Activated CD4-positive, alpha-beta T cell treated with anti-CD3 and anti-CD28 coated beads, Interleukin-2, amount 10 ng/mL, durations not matched to agents 24 days and 14 days (primary cell): ENCODE data around the gene MECR. TPM values are rescaled to one million over a fixed set of nuclear protein-coding genes. Genes with fewer than 3 reads are reported as not detected.
"Not testable (repeated sequence)": the region's sequence is repeated elsewhere in the genome, so short reads cannot be mapped to it uniquely, and the experiment has no call there.

Experiments
- DNase-seq: peaks from one replicate; pipeline ENCODE4 v3.0.0; 2022
- H3K27ac Mint-ChIP-seq: one replicate; pipeline ENCODE4 v1.8.0; 2022; ENCODE audit warnings: mild to moderate bottlenecking, mixed read lengths
- H3K27me3 Mint-ChIP-seq: one replicate; pipeline ENCODE4 v1.8.0; 2022; ENCODE audit warnings: mixed read lengths
- H3K36me3 Mint-ChIP-seq: one replicate; pipeline ENCODE4 v1.8.0; 2022; ENCODE audit warnings: low read depth, mild to moderate bottlenecking, mixed read lengths
- H3K4me1 Mint-ChIP-seq: one replicate; pipeline ENCODE4 v1.8.0; 2021; ENCODE audit warnings: mixed read lengths
- H3K4me3 Mint-ChIP-seq: one replicate; pipeline ENCODE4 v1.8.0; 2022; ENCODE audit warnings: mild to moderate bottlenecking, moderate library complexity, mixed read lengths
- H3K9me3 Mint-ChIP-seq: one replicate; pipeline ENCODE4 v1.8.0; 2021; ENCODE audit warnings: mixed read lengths
- intact Hi-C: fragments of 100-400 bp; cut with micrococcal nuclease; formaldehyde crosslinking; loops from one replicate; pipeline ENCODE4 v1.15.1; 2023
- total RNA-seq: library from RNA; stranded (reverse); gene quantifications from 2 replicates; pipeline ENCODE4 v1.2.3, GENCODE V29; 2022

Gene MECR
- total RNA-seq, 1 donor from 2014 or later: 41.3 TPM

DNA sequence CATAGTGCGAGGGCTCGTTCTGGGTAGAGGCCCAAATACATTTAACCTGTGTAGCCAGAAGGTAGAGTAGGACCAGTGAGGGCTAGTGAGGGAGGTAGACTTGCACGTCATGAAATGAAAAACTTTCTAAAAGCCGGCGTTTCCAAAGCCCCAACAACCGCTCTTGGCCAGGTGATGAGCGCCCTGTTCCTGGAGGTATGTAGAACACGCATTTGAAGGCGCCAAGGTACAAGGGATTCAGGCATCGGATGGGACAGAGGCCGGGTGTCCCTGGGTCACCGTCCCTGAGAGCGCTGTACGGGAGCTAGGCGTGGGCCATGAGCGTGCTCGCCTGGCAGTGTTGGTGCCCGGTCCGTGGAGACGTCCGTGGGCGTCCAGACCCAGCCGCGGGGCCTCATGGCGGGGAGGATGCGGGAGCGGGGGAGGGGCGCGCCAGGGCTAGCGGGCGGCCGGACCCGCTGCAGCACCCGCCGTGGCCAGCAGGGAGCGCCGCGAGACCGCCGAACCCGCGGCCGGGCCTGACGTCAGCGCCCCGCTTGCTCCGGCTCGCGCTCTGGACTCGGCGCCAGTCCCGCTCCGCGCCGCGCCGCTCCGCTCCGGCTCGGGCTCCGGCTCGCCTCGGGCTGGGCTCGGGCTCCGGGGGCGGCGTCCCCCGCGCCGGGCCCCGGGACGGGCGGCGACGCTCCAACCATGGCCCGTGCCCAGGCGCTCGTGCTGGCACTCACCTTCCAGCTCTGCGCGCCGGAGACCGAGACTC lies 5.4 kb upstream of the MECR start, which contains the start of gene PTPRU:
Gene PTPRU (plus strand): TSS at position 568 of the 757 bp plus-strand sequence. CDS start 123 bp downstream, at position 691.
- Mint-ChIP-seq H3K4me1 (peaks cover 20% of the 10 kb centered on the region), H3K27me3 (peaks cover 56% of the 10 kb centered on the region), H3K27ac (peak within 1 kb of the TSS; percentile 19), H3K4me3 (peak within 1 kb of the TSS; percentile 78), H3K9me3 (no peaks in the 10 kb centered on the region), H3K36me3 (peaks cover 2% of the 10 kb centered on the region)
- DNase-seq: peak; percentile 96
- intact Hi-C loops: loop anchor here (1.0 to 5.0 kb wide), 4 partner anchors 106 to 1471 kb away; no protein-coding TSS in a partner anchor

- intact Hi-C loops: loop anchor here (5.0 kb wide), 3 partner anchors 107 to 1472 kb away; no protein-coding TSS in a partner anchor
- not testable (repeated sequence) for DNase-seq, H3K27ac Mint-ChIP-seq, H3K36me3 Mint-ChIP-seq, H3K4me3 Mint-ChIP-seq, H3K9me3 Mint-ChIP-seq
- Mint-ChIP-seq H3K4me1 (peaks cover 25% of the 10 kb centered on the region), H3K27me3 (peaks cover 47% of the 10 kb centered on the region)
Observed at GRCh38 chr1:29234881-29235280, 4.1 kb upstream of the MECR start.

DNA sequence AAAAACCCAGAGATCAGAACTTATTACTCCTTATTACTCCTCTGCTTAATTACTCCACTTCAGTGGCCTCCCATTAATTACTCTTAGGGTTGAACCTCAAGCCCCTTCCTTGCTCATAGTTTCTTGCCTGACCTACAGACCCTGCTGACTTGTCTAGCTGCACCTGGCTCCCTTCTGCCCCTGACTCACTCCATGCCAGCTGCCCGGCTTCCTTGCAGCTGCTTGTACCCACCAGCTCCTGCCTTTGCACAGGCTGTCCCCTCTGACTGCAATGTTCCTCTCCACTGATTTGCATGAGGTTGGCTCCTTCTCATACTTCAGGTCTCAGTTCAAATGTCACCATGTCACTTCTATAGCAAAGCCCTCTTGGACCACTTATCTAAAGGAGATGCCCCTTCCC lies 3.7 kb upstream of the MECR start:
- no peak overlapping the region for H3K4me3 Mint-ChIP-seq
- H3K27me3 Mint-ChIP-seq: peaks cover 43% of the 10 kb centered on the region
- peaks cover 28% of the 10 kb centered on the region for H3K4me1 Mint-ChIP-seq
- H3K27ac Mint-ChIP-seq: no peak overlapping the region
- H3K9me3 Mint-ChIP-seq: no peaks in the 10 kb centered on the region
- intact Hi-C loops: no loop called here
- DNase-seq: no peak
- peaks cover 2% of the 10 kb centered on the region for H3K36me3 Mint-ChIP-seq

GRCh38 chr1:29233693-29234092 lies 3.0 kb upstream of the MECR start:
- no peak overlapping the region for H3K4me3 Mint-ChIP-seq
- peaks cover 35% of the 10 kb centered on the region for H3K27me3 Mint-ChIP-seq
- H3K27ac Mint-ChIP-seq: no peak overlapping the region
- peaks cover 2% of the 10 kb centered on the region for H3K36me3 Mint-ChIP-seq
- H3K4me1 Mint-ChIP-seq: peaks cover 28% of the 10 kb centered on the region
- no peaks in the 10 kb centered on the region for H3K9me3 Mint-ChIP-seq
- no peak for DNase-seq
- intact Hi-C loops: no loop called here

GRCh38 chr1:29232387-29232786 lies 1.7 kb upstream of the MECR start:
- no peak overlapping the region for H3K4me3 Mint-ChIP-seq
- H3K27ac Mint-ChIP-seq: no peak overlapping the region
- H3K9me3 Mint-ChIP-seq: no peaks in the 10 kb centered on the region
- H3K27me3 Mint-ChIP-seq: peaks cover 29% of the 10 kb centered on the region
- peaks cover 24% of the 10 kb centered on the region for H3K4me1 Mint-ChIP-seq
- intact Hi-C loops: no loop called here
- H3K36me3 Mint-ChIP-seq: peaks cover 2% of the 10 kb centered on the region
- DNase-seq: no peak

DNA sequence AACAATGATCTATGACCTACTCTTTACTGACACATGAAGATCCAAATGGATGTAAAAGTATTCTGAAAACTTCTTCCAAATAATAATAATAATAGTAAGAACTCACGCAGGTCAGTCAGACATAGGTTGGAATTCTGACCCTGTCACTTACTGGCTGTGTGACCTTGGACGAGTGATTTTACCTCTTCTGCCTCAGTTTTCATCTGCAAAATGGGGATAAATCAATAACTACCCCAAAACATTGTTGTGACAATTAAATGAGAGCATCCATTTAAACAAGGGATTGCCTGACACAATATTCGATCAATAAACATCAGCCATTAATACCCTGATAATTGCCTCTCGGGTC lies 556 bp downstream of the MECR start:
- peaks cover 13% of the 10 kb centered on the region for H3K4me1 Mint-ChIP-seq
- no peaks in the 10 kb centered on the region for H3K36me3 Mint-ChIP-seq
- no peak for DNase-seq
- H3K4me3 Mint-ChIP-seq: peak overlapping the region; percentile 95
- no peaks in the 10 kb centered on the region for H3K9me3 Mint-ChIP-seq
- intact Hi-C loops: loop anchor here (2.0 kb wide), 1 partner anchor 49 kb away; the partner anchor contains the start of gene SRSF4
- H3K27ac Mint-ChIP-seq: peak overlapping the region; percentile 91
- peaks cover 15% of the 10 kb centered on the region for H3K27me3 Mint-ChIP-seq

- Mint-ChIP-seq H3K4me3 (no peak overlapping the region), H3K27ac (no peak overlapping the region), H3K27me3 (no peaks in the 10 kb centered on the region), H3K9me3 (no peaks in the 10 kb centered on the region), H3K36me3 (no peaks in the 10 kb centered on the region), H3K4me1 (peaks cover 13% of the 10 kb centered on the region)
- DNase-seq: no peak
- intact Hi-C loops: no loop called here
Observed at GRCh38 chr1:29227511-29227910, 3.2 kb downstream of the MECR start.

DNA sequence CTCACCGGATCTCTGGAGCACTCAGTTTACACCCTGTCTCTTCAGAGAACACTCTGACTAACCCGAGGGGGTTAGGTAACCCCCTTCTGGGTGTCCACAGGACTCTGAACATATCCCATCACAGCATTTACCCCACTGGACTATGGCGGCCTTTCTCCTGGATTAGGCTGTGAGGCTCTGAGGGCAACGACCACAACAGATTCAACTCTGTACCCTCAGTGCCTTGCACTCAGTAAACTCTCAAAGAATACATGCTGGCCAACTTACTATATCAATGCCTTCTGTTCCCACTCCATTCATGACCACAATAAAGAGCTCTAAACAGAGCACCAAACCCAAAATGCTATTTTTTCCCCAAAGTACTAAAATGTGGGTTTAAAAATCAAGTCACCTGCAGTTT lies 5.4 kb downstream of the MECR start:
- no peak for DNase-seq
- intact Hi-C loops: no loop called here
- H3K27me3 Mint-ChIP-seq: no peaks in the 10 kb centered on the region
- no peak overlapping the region for H3K27ac Mint-ChIP-seq
- H3K4me1 Mint-ChIP-seq: peaks cover 4% of the 10 kb centered on the region
- peaks cover 2% of the 10 kb centered on the region for H3K36me3 Mint-ChIP-seq
- no peaks in the 10 kb centered on the region for H3K9me3 Mint-ChIP-seq
- H3K4me3 Mint-ChIP-seq: no peak overlapping the region

GRCh38 chr1:29224356-29224837 lies 6.3 kb downstream of the MECR start:
- DNase-seq: no peak
- H3K27ac Mint-ChIP-seq: no peak overlapping the region
- intact Hi-C loops: no loop called here

GRCh38 chr1:29223521-29223920 lies 7.2 kb downstream of the MECR start:
- no peak for DNase-seq
- Mint-ChIP-seq H3K27ac (no peak overlapping the region), H3K36me3 (peaks cover 3% of the 10 kb centered on the region), H3K4me1 (no peaks in the 10 kb centered on the region), H3K9me3 (no peaks in the 10 kb centered on the region), H3K27me3 (no peaks in the 10 kb centered on the region), H3K4me3 (no peak overlapping the region)
- intact Hi-C loops: no loop called here

More at GRCh38 chr1:29224356-29224837, 6.3 kb downstream of the MECR start:
- Mint-ChIP-seq H3K4me3 (no peak overlapping the region), H3K27me3 (no peaks in the 10 kb centered on the region), H3K9me3 (no peaks in the 10 kb centered on the region), H3K4me1 (no peaks in the 10 kb centered on the region), H3K36me3 (peaks cover 3% of the 10 kb centered on the region)

- Mint-ChIP-seq H3K36me3 (peaks cover 3% of the 10 kb centered on the region), H3K4me1 (no peaks in the 10 kb centered on the region), H3K4me3 (no peak overlapping the region), H3K9me3 (no peaks in the 10 kb centered on the region), H3K27me3 (no peaks in the 10 kb centered on the region), H3K27ac (no peak overlapping the region)
- intact Hi-C loops: no loop called here
- no peak for DNase-seq
Observed at GRCh38 chr1:29222686-29223085, 8.0 kb downstream of the MECR start.

- H3K27ac Mint-ChIP-seq, H3K9me3 Mint-ChIP-seq, DNase-seq, H3K27me3 Mint-ChIP-seq, intact Hi-C loops, H3K4me1 Mint-ChIP-seq, H3K4me3 Mint-ChIP-seq, H3K36me3 Mint-ChIP-seq: not testable (repeated sequence)
Observed at GRCh38 chr1:29222260-29222659, 8.5 kb downstream of the MECR start.

DNA sequence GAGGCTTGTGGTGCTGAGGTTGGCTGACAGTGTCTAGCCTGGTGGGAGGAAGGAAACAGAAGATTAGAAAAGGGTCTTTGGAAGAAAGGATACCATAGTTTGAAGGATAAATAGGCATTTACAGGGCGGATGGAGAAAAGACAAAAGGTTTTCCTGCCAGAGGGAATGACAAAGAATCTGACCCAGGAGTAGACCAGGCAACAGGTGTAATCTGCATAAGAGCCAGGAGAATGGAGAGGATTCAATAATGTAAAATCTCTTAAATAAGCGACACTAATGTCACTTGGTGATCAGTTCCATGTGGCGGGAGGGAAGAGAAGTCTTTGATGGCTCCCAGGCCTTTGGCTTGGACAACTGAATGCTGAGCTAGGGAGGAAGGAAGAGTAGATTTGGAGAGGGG lies 9.4 kb downstream of the MECR start:
- H3K4me3 Mint-ChIP-seq: no peak overlapping the region
- intact Hi-C loops: no loop called here
- no peaks in the 10 kb centered on the region for H3K9me3 Mint-ChIP-seq
- H3K4me1 Mint-ChIP-seq: no peaks in the 10 kb centered on the region
- peaks cover 3% of the 10 kb centered on the region for H3K36me3 Mint-ChIP-seq
- no peak for DNase-seq
- H3K27ac Mint-ChIP-seq: no peak overlapping the region
- H3K27me3 Mint-ChIP-seq: no peaks in the 10 kb centered on the region

- Mint-ChIP-seq H3K4me1 (no peaks in the 10 kb centered on the region), H3K9me3 (no peaks in the 10 kb centered on the region), H3K27me3 (no peaks in the 10 kb centered on the region), H3K36me3 (peaks cover 13% of the 10 kb centered on the region), H3K27ac (no peak overlapping the region), H3K4me3 (no peak overlapping the region)
- intact Hi-C loops: no loop called here
- DNase-seq: no peak
Observed at GRCh38 chr1:29218223-29218622, 12.5 kb downstream of the MECR start.
